ENCODE measurements around the gene GPHA2. TPM values are rescaled to one million over a fixed set of nuclear protein-coding genes. Genes with fewer than 3 reads are reported as not detected.

The GPHA2 gene
- polyA plus RNA-seq, 2 of the 4 experiments (the other 2 are of a cell fraction): not detected

DNA sequence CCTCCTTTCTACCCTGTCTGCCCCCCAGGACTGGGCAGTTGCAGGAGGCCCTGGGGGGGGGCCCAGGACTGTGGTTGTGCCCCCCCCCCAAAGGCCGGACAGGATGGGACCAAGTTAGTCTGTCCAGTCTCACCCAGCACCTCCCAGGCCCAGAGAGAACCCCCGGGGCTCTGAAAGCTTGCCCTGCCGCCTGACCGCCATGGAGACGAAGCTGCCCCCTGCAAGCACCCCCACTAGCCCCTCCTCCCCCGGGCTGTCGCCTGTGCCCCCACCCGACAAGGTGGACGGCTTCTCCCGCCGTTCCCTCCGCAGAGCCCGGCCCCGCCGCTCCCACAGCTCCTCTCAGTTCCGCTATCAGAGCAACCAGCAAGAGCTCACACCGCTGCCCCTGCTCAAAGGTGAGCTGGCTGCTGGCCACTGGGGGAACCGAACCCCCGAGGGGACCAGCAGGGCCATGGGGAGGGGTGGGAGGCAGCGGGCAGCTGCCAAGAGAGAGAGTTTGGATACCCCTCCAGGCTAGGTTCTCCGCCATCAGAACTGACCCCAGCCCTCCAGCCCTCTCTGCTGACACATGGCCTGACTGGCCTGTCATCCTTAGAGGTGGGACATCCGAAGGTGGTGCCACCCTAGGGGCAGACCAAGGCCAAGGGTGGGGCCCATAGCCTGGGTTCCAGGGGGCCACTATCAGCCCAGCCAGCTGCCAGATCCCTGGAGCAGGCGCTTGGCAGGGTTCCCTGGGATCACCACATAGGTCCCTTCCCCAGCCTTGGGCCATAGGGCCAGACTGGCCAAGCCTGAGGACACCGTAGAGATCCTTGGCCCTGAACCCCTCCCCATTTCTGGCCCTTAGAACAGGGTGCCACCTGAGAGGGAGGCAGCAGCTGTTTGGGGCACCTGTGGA lies 9.9 kb downstream of the GPHA2 start:
- POLR2A ChIA-PET: interaction anchor here (1.5 kb wide), 1 partner anchor 81 kb away, joined by 5 read pairs; no protein-coding TSS in a partner anchor
- H3K27ac ChIP-seq: peak overlapping the region; percentile 93 to 96; a peak in 5 of 6 replicates
- TF ChIP-seq RCOR1 (IDR thresholded peaks at IDR 0.05; ENCODE audit: low read depth, low read length) (no peak), CBX8 (IDR thresholded peaks at IDR 0.05) (no peak), JUN (IDR thresholded peaks at IDR 0.05) (no peak), KDM1A (IDR thresholded peaks at IDR 0.05; ENCODE audit: low read depth) (no peak), NPAS2 (CRISPR knock-in tag; IDR thresholded peaks at IDR 0.05; ENCODE audit: borderline replicate concordance) (no peak), SREBF2 (IDR thresholded peaks at IDR 0.05) (no peak), RNF2 (IDR thresholded peaks at IDR 0.05; ENCODE audit: borderline replicate concordance, low read depth) (no peak), HOXA7 (CRISPR knock-in tag; IDR thresholded peaks at IDR 0.05) (no peak), TP53 (CRISPR knock-in tag; IDR thresholded peaks at IDR 0.05) (no peak), PHF8 (IDR thresholded peaks at IDR 0.05; ENCODE audit: borderline replicate concordance, low read depth) (no peak)
- TF ChIP-seq, protein P1, sequence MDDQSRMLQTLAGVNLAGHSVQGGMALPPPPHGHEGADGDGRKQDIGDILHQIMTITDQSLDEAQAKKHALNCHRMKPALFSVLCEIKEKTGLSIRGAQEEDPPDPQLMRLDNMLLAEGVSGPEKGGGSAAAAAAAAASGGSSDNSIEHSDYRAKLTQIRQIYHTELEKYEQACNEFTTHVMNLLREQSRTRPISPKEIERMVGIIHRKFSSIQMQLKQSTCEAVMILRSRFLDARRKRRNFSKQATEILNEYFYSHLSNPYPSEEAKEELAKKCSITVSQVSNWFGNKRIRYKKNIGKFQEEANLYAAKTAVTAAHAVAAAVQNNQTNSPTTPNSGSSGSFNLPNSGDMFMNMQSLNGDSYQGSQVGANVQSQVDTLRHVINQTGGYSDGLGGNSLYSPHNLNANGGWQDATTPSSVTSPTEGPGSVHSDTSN (IDR thresholded peaks at IDR 0.05): no peak
- TF ChIP-seq, protein P2, sequence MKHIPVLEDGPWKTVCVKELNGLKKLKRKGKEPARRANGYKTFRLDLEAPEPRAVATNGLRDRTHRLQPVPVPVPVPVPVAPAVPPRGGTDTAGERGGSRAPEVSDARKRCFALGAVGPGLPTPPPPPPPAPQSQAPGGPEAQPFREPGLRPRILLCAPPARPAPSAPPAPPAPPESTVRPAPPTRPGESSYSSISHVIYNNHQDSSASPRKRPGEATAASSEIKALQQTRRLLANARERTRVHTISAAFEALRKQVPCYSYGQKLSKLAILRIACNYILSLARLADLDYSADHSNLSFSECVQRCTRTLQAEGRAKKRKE (CRISPR knock-in tag; IDR thresholded peaks at IDR 0.05; ENCODE audit: low read depth): no peak
- TF ChIP-seq, protein P3, sequence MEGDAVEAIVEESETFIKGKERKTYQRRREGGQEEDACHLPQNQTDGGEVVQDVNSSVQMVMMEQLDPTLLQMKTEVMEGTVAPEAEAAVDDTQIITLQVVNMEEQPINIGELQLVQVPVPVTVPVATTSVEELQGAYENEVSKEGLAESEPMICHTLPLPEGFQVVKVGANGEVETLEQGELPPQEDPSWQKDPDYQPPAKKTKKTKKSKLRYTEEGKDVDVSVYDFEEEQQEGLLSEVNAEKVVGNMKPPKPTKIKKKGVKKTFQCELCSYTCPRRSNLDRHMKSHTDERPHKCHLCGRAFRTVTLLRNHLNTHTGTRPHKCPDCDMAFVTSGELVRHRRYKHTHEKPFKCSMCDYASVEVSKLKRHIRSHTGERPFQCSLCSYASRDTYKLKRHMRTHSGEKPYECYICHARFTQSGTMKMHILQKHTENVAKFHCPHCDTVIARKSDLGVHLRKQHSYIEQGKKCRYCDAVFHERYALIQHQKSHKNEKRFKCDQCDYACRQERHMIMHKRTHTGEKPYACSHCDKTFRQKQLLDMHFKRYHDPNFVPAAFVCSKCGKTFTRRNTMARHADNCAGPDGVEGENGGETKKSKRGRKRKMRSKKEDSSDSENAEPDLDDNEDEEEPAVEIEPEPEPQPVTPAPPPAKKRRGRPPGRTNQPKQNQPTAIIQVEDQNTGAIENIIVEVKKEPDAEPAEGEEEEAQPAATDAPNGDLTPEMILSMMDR (IDR thresholded peaks at IDR 0.05): no peak
- H3K4me3 ChIP-seq: peak overlapping the region; percentile 71
- 84% methylated on average over 13 of the region's 24 CpGs for WGBS (ENCODE audit: missing lambda C conversion rate)
- FAIRE-seq (no peak), ATAC-seq (no peak), DNase-seq (ENCODE audit: low read depth in 1 of 2, low spot score in 1 of 2) (no peak)
- H3K4me1 ChIP-seq: peaks cover 14% of the 10 kb centered on the region
- peak overlapping the region; percentile 98 for H3K4me2 ChIP-seq
- H3K9me3 ChIP-seq: no peaks in the 10 kb centered on the region
- CTCF ChIA-PET: interaction anchor here (0.8 to 3.8 kb wide), 9 partner anchors 8 to 152 kb away, joined by 3 to 16 read pairs (median 4); partner anchors contain the start of genes ARL2 and BATF2

DNA sequence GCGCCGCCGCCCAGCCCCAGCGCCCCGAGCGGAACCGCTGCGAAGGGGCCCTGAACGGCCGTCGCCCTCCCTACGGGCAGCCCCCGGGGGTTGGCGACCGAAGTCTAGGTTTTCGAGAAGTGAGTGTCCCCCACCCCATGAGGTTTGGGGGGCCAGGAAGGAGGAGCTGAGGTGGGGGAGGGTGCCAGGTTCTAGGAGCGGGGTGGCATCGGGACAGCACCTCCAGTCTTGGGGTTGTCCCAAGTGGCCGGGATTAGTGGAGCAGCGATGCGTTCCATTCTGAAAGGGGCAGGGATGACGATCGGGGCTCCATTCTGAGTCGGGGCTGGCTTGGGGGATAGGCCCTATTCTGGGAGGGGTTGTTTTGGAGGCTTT lies 10.8 kb downstream of the GPHA2 start:
- 0% methylated on average over 8 of the region's 24 CpGs for WGBS (ENCODE audit: missing lambda C conversion rate)

More for the DNA sequence above, 10.8 kb downstream of the GPHA2 start:
- no peak for TF ChIP-seq ZNF302 (CRISPR knock-in tag; IDR thresholded peaks at IDR 0.05)
- peak; percentile 41; the same call in 1 of the 2 replicates for TF ChIP-seq PHF8 (IDR thresholded peaks at IDR 0.05; ENCODE audit: borderline replicate concordance, low read depth)
- H3K27ac ChIP-seq: peak overlapping the region; percentile 93 to 96
- POLR2A ChIA-PET: interaction anchor here (1.5 kb wide), 1 partner anchor 82 kb away, joined by 5 read pairs; no protein-coding TSS in a partner anchor
- no peaks in the 10 kb centered on the region for H3K9me3 ChIP-seq
- CTCF ChIA-PET: interaction anchor here (0.8 to 3.8 kb wide), 9 partner anchors 12 to 153 kb away, joined by 3 to 16 read pairs (median 4); partner anchors contain the start of gene BATF2
- H3K4me1 ChIP-seq: peaks cover 14% of the 10 kb centered on the region
- FAIRE-seq: no peak
- ATAC-seq: peak; percentile 44 to 54; a peak in 5 of 6 replicates
- H3K4me2 ChIP-seq: peak overlapping the region; percentile 98
- peak overlapping the region; percentile 71 for H3K4me3 ChIP-seq
- peak in 1 of 2 experiments; percentile 51 for DNase-seq (ENCODE audit: low read depth in 1 of 2, low spot score in 1 of 2)
